KOPT-K1 (cell line): ENCODE results near the gene SRSF4.
"Not testable (repeated sequence)": the region's sequence is repeated elsewhere in the genome, so short reads cannot be mapped to it uniquely, and the experiment has no call there.

Experiments used
- H3K27ac ChIP-seq: fragments of 200-600 bp; sonication (generic); 2 replicates; pipeline ENCODE4 v1.5.1; 2016; ENCODE audit warnings: antibody characterized with exemption, mild to moderate bottlenecking, low read depth, low read length; ENCODE audit not compliant: poor library complexity, severe bottlenecking
- H3K36me3 ChIP-seq: fragments of 200-600 bp; sonication (generic); 2 replicates; pipeline ENCODE4 v1.5.1; 2017; ENCODE audit warnings: antibody characterized with exemption, mild to moderate bottlenecking, low read length, moderate library complexity; ENCODE audit not compliant: insufficient read depth
- H3K9me3 ChIP-seq: fragments of 200-600 bp; sonication (generic); 2 replicates; pipeline ENCODE4 v1.5.1; 2017; ENCODE audit warnings: antibody characterized with exemption, low read length, mild to moderate bottlenecking; ENCODE audit not compliant: insufficient read depth, poor library complexity, severe bottlenecking

SRSF4 gene

DNA sequence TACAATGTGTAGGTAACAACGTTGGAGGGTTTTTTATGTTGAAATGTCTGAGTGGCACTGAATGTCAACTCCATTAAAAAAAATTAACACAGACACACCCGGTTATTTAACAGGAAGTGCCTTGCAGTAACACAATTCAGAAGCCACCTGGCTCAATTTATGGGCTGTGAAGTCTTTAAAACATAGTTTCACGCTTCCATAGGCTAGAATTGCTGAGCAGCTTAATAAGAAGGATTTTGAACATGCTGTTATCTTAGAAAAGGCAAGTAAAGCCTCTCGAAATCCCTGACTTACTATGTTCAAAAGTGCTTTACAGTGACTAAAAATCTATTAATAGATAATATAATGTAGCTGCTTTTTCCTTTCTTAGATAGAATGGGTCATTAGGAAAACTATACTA lies 19.7 kb downstream of the SRSF4 start:
- Histone ChIP-seq H3K36me3 (peaks cover 99% of the 10 kb centered on the region), H3K27ac (no peak overlapping the region), H3K9me3 (no peaks in the 10 kb centered on the region)

DNA sequence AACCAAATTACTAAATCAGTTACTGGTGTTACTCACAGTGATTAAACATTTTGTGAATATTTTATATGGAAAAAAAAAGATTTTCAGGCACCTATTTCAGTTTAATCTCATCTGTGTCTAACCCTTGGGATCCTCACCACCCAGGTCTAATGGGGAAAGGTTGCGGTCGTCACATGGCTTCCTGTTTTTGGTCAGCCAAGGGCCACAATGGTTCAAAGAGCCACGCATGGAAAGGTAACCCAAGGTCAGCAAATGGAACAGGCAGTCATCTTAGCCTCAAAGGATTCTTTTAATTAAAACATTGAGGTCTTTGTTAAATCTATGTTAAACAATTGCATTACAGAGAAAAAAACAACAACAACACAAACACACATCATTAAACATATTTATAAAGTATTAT lies 21.9 kb downstream of the SRSF4 start:
- H3K27ac ChIP-seq = no peak overlapping the region
- peaks cover 99% of the 10 kb centered on the region for H3K36me3 ChIP-seq
- H3K9me3 ChIP-seq = no peaks in the 10 kb centered on the region

DNA sequence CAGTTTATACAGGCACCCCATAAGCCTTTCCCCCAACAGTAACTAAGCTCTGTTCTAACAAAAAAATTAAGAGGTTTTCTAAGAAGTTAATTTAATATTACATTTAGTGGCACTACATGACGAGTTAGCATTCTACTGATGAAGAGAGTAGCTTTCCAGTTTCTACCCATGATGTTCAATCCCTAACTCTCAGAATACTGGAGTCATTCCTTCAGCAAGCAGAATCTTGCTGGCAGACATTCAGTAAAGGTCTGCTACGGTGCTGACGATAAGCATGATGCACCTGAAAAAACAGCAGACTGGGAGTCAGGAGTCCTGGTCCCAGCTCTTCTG lies 24.5 kb downstream of the SRSF4 start:
- Histone ChIP-seq H3K9me3 (no peaks in the 10 kb centered on the region), H3K27ac (no peak overlapping the region), H3K36me3 (peaks cover 99% of the 10 kb centered on the region)

DNA sequence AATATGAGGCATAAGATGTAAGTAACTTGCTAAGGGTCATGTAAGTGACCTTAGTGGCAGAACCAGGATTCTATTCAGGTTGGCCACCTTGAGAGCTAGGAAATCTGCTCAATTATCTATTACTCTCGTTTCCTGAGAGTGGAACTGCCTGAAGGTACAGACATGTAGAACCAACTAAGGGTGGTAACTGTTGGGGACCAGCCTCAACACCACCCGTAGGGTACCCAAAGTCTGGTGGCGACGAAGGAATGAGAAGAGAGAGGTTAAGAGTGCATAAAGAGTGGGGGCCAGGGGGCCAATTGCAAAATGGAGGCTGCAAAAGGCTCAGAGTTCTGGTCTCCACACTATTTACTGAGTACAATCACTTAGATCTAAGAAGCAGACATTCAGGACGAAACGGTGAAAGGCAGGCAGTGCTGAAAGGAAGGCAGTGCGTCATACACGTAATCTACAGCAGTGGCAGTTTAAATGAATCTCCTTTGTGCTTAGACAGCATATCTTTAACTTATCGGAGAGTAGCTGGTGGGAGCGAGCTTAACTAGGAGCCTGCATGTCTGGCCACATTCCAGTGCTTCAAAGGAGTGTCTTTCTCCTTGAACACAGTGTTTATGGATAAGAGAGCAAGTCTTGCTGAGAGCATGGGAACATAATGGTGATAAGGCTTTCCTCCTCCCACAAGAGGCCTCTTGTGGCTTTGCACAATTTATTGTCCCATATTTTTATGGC lies 25.0 kb downstream of the SRSF4 start:
- H3K36me3 ChIP-seq = peaks cover 99% of the 10 kb centered on the region
- H3K27ac ChIP-seq = no peak overlapping the region
- H3K9me3 ChIP-seq = no peaks in the 10 kb centered on the region

DNA sequence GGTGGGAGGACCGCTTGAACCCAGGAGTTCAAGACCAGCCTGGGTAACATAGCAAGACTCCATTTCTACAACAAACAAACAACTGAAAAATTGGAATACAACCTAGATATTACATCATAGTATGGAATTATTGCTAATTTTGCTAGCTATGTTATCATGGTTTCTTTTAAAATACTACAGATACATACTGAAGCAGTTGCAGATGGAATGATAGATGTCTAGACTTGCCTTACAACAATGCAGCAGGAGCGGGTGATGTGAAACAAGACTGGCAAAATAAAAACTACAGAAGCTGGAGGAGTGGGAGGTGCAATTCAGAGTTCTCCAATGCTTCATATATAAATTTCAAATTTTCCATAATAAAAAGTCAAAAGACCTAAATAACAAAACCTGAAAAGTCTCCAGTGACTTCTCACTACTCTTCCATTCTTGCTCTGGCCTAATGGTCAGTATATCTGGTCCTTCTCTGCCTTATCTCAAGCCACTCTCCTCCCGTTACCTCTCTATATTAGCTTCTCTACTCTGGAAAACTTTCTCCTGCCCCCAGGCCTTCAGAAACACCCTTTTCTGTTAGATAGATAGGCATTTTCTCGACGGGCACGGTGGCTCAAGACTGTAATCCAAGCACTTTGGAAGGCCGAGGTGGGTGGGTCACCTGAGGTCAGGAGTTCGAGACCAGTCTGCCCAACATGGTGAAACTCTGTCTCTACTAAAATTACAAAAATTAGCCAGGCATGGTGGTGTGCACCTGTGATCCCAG lies 29.5 kb downstream of the SRSF4 start:
- H3K36me3 ChIP-seq = peaks cover 99% of the 10 kb centered on the region
- H3K9me3 ChIP-seq = no peaks in the 10 kb centered on the region
- H3K27ac ChIP-seq = no peak overlapping the region

DNA sequence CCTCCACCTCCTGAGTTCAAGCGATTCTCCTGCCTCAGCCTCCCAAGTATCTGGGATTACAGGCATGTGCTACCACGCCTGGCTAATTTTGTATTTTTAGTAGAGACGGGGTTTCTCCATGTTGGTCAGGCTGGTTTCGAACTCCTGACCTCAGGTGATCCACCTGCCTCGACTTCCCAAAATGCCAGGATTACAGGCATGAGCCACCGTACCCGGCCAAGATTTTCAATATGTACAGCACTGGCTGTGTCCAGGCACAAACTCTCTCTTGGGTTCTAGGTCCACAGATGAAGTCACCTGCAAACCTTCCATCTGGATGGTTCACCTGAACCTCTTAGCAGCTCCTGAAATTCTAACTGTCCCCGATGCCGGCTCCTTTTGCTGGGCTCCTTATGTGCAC lies 31.4 kb downstream of the SRSF4 start:
- H3K9me3 ChIP-seq, H3K27ac ChIP-seq: not testable (repeated sequence)
- H3K36me3 ChIP-seq = peaks cover 99% of the 10 kb centered on the region

DNA sequence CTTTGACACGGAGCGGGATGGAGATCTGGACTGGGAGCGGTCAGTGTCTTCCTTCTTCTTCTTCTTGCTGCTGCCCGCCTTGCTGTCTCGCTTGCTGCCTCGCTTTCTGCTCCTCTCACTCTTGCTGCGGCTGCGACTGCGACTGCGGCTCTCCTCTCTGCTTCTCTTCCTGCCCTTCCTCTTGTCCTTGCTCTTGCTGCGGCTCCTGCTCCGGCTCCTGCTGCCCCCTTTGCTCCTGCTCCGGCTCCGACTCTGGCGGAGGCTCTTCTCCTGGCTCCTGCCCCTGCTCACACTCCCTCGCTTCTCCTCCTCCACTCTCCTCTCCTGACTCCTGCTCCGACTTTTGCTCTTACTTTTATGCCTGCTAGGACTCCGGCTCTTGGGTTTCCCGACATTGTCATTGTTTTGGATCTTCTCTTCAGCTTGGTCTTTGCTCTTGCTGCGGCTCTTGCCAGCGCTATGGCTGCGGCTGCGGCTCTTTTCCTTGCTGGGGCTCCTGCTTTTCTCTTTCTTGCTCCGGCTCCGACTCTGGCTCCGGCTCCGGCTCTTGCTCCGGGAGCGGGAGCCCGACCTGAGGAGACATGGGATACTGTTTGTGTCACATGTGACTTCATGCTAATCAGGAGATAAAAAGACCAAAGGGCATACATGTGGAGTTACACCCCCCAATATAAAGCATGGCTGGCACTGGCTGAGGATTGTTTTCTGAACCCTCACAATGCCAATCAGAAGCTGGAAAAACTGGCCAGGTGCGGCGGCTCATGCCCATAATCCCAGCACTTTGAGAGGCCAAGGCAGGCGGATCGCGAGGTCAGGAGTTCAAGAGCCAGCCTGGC lies 32.8 kb downstream of the SRSF4 start:
- H3K9me3 ChIP-seq = no peaks in the 10 kb centered on the region
- H3K36me3 ChIP-seq = peaks cover 99% of the 10 kb centered on the region
- no peak overlapping the region for H3K27ac ChIP-seq

DNA sequence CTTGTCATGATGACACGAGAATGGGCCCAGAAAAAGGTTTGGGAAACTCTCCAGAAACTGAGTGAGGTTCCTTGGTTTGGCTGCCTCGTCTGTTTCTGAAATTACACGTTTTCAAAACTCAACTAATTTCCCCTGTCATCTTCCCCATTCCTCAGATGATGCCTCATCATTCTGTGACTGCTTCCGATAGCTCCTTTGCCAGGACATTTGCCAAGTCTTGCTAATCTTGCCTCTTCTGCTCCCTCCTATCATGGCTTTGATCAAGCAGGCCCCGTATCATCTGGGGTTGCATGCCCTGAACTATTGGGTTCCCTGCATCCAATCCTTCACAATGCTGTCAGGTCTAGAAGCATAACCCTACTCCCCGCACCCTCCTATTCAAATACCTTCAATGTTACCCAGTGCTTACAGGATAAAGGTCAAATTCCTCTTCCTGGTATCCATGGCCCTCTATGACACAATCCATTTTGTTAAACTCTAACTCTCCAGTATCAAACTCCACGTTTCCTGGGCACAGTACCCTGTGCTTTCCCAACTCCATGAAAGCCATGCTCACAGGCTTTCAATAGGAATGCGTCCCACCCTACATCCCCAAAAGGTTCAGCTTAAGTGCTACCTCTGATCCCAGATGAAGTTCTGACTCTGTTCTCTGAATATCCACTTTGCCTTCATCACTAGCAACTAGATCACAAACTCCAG lies 35.8 kb downstream of the SRSF4 start:
- Histone ChIP-seq H3K9me3 (no peaks in the 10 kb centered on the region), H3K27ac (no peak overlapping the region), H3K36me3 (peaks cover 82% of the 10 kb centered on the region)

DNA sequence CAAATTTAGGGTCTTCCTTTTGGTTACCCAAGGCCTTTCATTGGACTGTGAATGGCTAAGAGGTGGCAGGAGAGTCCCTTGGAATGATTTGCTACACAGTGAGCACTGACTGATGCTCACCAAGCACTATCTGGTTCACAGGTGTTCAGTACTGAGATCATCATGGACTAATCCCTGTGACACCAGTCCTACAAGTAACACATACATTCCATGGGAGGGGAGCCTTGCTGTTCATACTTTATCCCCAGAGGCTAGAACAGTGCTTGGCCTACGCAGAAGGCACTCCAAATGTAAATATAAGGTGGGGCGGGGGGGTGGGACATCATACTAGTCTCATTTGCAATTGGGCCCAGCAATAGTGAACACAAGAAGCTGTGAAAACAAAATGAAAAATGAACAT lies 37.5 kb downstream of the SRSF4 start:
- H3K9me3 ChIP-seq = no peaks in the 10 kb centered on the region
- peaks cover 66% of the 10 kb centered on the region for H3K36me3 ChIP-seq
- H3K27ac ChIP-seq = no peak overlapping the region

DNA sequence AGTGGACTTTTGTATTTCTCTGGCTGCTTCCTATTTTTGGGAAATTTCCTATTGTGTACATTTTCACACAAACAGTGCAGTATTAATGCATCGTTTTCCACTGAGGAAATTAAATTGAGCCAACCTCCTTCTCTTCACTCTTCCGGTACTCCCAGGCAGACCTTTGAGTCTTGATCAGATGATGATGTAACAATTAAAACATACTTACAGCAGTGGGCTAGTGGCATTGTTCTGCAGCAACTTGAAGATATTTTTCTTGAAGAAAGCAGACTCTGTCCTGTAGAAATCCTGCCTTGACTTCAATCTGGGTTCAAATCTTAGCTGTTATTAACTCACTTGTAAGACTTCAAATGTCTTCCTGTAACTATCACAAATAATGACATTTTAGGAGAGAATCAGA lies 39.0 kb downstream of the SRSF4 start:
- Histone ChIP-seq H3K9me3 (no peaks in the 10 kb centered on the region), H3K27ac (no peak overlapping the region), H3K36me3 (peaks cover 52% of the 10 kb centered on the region)

DNA sequence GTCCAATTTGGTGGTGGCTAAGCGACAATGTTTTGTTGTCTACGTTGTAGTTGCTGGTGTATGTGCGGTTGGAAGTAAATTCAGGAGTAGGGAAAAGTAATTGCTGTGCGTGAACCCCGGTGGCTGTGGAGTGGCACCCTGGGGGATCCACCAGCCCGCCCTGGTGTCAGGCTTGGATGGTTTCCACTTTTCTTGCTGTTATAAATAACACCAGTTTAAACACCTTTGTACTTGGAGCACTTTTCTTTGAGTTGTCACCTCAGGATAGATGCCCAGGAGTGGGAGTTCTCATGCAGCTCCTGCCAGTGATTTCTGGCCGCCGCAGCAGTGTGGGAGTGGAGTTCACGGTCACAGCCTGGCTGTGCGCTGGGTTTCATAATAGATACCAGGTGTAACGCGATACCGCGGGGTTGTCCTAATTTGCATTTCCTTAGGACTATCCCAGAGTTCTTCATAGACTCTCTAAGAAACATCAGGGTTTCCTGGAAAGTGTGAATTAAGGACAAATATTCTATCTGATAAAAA lies 45.2 kb downstream of the SRSF4 start:
- no peak overlapping the region for H3K27ac ChIP-seq
- no peaks in the 10 kb centered on the region for H3K36me3 ChIP-seq
- no peaks in the 10 kb centered on the region for H3K9me3 ChIP-seq

DNA sequence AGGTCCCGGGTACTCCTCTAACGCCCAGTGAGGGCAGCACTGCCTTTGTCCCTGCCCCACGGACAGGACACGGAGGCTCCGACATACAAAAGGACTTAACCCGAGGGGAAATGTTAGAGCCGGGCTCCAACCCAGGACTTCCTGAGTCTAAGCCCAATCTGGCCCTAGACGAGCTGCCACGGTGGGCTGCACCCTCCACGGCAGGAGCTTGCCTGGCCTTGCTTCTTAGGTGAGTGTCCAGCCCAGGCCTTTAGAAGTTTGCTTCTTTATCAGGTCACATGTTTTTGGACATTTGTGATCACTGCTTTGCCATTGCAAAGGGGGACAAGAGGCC lies 47.0 kb downstream of the SRSF4 start:
- Histone ChIP-seq H3K27ac (no peak overlapping the region), H3K36me3 (no peaks in the 10 kb centered on the region), H3K9me3 (no peaks in the 10 kb centered on the region)

DNA sequence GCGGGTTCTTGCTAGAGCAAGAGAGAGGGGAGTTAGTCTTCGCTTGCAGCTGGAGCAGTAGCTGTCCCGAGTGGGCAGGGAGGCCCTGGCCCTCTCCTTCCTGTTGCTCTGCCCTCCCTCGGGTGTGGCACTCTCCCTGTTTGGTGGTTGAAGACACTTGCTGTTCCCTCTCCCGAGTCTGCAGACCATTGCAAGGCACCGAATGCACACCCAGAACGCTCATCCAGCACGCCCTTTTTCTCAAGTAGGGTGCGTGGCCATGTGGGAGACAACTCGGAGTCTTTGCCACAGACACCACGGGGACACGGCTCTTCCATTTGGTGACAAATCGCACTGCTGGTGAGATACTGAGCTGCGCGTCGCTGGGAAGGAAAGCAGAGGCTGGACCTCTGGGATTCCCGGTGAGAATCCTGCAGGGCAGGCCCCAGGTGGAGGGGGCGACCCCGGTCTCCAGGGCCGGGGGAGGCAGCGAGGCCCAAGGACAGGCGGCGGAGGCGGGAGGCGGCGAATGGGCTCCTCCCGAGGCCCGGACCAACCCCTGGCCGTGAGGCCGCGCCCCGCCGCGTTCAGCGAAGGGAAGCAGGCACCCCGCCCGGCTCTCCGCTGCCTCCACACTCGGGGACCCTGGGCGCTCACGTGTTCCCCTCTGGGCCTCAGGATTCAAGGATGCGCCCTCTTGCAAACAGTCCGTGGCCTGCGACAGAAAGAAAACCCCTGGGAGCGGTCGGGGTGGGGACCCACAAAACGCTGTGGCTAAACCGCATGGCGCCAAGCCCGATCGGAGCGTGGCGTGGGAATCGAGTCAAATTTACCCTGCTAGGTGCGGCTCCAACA lies 47.6 kb downstream of the SRSF4 start:
- Histone ChIP-seq H3K36me3 (no peaks in the 10 kb centered on the region), H3K9me3 (no peaks in the 10 kb centered on the region), H3K27ac (no peak overlapping the region)

DNA sequence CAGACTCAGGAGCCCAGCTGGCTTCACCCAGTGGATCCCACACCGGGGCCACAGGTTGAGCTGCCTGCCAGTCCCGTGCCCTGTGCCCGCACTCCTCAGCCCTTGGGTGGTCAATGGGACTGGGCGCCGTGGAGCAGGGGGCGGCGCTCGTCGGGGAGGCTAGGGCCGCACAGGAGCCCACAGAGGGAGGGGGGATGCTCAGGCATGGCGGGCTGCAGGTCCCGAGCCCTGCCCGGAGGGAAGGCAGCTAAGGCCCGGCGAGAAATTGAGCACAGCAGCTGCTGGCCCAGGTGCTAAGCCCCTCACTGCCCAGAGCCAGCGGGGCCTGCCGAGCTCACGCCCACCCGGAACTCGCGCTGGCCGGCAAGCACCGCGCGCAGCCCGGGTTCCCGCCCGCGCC lies 50.6 kb downstream of the SRSF4 start:
- H3K27ac ChIP-seq, H3K36me3 ChIP-seq, H3K9me3 ChIP-seq: not testable (repeated sequence)
